CD14-positive monocyte (primary cell): ENCODE measurements around the gene PREX1. TPM values are rescaled to one million over a fixed set of nuclear protein-coding genes. Genes with fewer than 3 reads are reported as not detected.

ENCODE experiments used
- DNase-seq, 3 donors: peaks; one replicate each; pipeline ENCODE4 v3.0.0-alpha.2; 2011 to 2022
- H2AFZ ChIP-seq: 2 replicates; pipeline ENCODE4 v1.6.0; 2012; ENCODE audit warnings: mild to moderate bottlenecking, low read depth, low read length, inconsistent platforms; ENCODE audit not compliant: insufficient read depth, poor library complexity, severe bottlenecking
- H3K27ac ChIP-seq, 2 donors: 1 replicate in 1 of 2; 2 replicates in 1 of 2; pipeline ENCODE4 v1.5.1; 2012 to 2013; ENCODE audit warnings: low read length in 2 of 2, control low read depth in 1 of 2, inconsistent platforms in 1 of 2, low read depth in 1 of 2, mild to moderate bottlenecking in 1 of 2
- H3K27me3 ChIP-seq, 2 donors: one replicate each; pipeline versions ENCODE4 v1.6.0 to v1.6.1; 2011 to 2013; ENCODE audit warnings: low read length in 2 of 2; ENCODE audit not compliant: control insufficient read depth in 2 of 2, insufficient read depth in 2 of 2
- H3K36me3 ChIP-seq, 2 donors: replicated peaks in 1 of 2; 1 replicate in 1 of 2; 2 replicates in 1 of 2; pipeline versions ENCODE4 v1.5.1 to v1.6.1; 2012 to 2013; ENCODE audit warnings: low read length in 2 of 2, control low read depth in 1 of 2, inconsistent platforms in 1 of 2, mild to moderate bottlenecking in 1 of 2; ENCODE audit not compliant: insufficient read depth in 2 of 2, control insufficient read depth in 1 of 2
- H3K4me1 ChIP-seq, 2 donors: 1 replicate in 1 of 2; 2 replicates in 1 of 2; pipeline versions ENCODE4 v1.5.1 to v1.6.1; 2012 to 2013; ENCODE audit warnings: low read length in 2 of 2, control low read depth in 1 of 2, inconsistent platforms in 1 of 2, mild to moderate bottlenecking in 1 of 2, moderate library complexity in 1 of 2; ENCODE audit not compliant: insufficient read depth in 2 of 2, control insufficient read depth in 1 of 2
- H3K4me2 ChIP-seq: replicated peaks from 2 replicates; pipeline ENCODE3; 2012; ENCODE audit warnings: low read length, moderate library complexity, mild to moderate bottlenecking; ENCODE audit not compliant: poor library complexity, severe bottlenecking; ENCODE audit errors: extremely low read depth
- H3K4me3 ChIP-seq, 3 experiments: fragments of 200-600 bp in 1 of 3; sonication (generic) in 1 of 3; replicated peaks in 1 of 3; 1 replicate in 2 of 3; 2 replicates in 1 of 3; pipeline ENCODE4 v1.5.1; 2011 to 2013; ENCODE audit warnings: low read length in 3 of 3, mild to moderate bottlenecking in 3 of 3, control low read depth in 2 of 3, low read depth in 2 of 3, inconsistent platforms in 1 of 3, moderate library complexity in 1 of 3
- H3K79me2 ChIP-seq: 2 replicates; pipeline ENCODE4 v1.6.0; 2012; ENCODE audit warnings: mild to moderate bottlenecking, control low read depth, inconsistent platforms, low read length, moderate library complexity; ENCODE audit not compliant: insufficient read depth
- H3K9ac ChIP-seq: 2 replicates; pipeline ENCODE4 v1.6.0; 2017; ENCODE audit warnings: low read length, mild to moderate bottlenecking; ENCODE audit not compliant: insufficient read depth, poor library complexity, severe bottlenecking
- H3K9me3 ChIP-seq, 2 donors: replicated peaks in 1 of 2; 1 replicate in 1 of 2; 2 replicates in 1 of 2; pipeline versions ENCODE4 v1.5.1 to v1.6.1; 2012 to 2013; ENCODE audit warnings: low read length in 2 of 2, control low read depth in 1 of 2; ENCODE audit not compliant: control insufficient read depth in 1 of 2, insufficient read depth in 1 of 2
- H4K20me1 ChIP-seq: 2 replicates; pipeline ENCODE4 v1.6.0; 2012; ENCODE audit warnings: mild to moderate bottlenecking, low read length, control low read depth, moderate library complexity; ENCODE audit not compliant: insufficient read depth
- H3K27ac Mint-ChIP-seq, 7 donors: one replicate each; pipeline ENCODE4 v1.8.0; 2020; ENCODE audit warnings: mild to moderate bottlenecking in 7 of 7, mixed read lengths in 7 of 7, moderate library complexity in 6 of 7, inconsistent platforms in 2 of 7
- H3K27me3 Mint-ChIP-seq, 3 donors: one replicate each; pipeline ENCODE4 v1.8.0; 2021 to 2022; ENCODE audit warnings: low read depth in 3 of 3, mild to moderate bottlenecking in 3 of 3, mixed read lengths in 3 of 3, moderate library complexity in 3 of 3, inconsistent platforms in 1 of 3
- H3K36me3 Mint-ChIP-seq, 2 donors: one replicate each; pipeline ENCODE4 v1.8.0; 2020; ENCODE audit warnings: mixed read lengths in 2 of 2, inconsistent platforms in 1 of 2, mild to moderate bottlenecking in 1 of 2
- H3K4me1 Mint-ChIP-seq: one replicate; pipeline ENCODE4 v1.8.0; 2020; ENCODE audit warnings: mild to moderate bottlenecking, mixed read lengths
- H3K4me3 Mint-ChIP-seq, 2 donors: one replicate each; pipeline ENCODE4 v1.8.0; 2020; ENCODE audit warnings: mild to moderate bottlenecking in 2 of 2, mixed read lengths in 2 of 2, moderate library complexity in 1 of 2
- H3K9me3 Mint-ChIP-seq, 7 donors: one replicate each; pipeline ENCODE4 v1.8.0; 2020 to 2022; ENCODE audit warnings: mixed read lengths in 7 of 7, mild to moderate bottlenecking in 6 of 7, moderate library complexity in 6 of 7, inconsistent platforms in 2 of 7
- WGBS: methylation state at CpG from one replicate; pipeline ENCODE4 v1.1.5; 2013; ENCODE audit warnings: missing lambda C conversion rate; ENCODE audit not compliant: insufficient coverage; 5-methylcytosine and 5-hydroxymethylcytosine counted together
- intact Hi-C, 2 donors: fragments of 100-400 bp; cut with micrococcal nuclease; formaldehyde crosslinking; loops; one replicate each; pipeline versions ENCODE4 v1.15.0 to v1.15.1; 2023
- polyA plus RNA-seq, 3 donors: library from polyadenylated mRNA; depleted of rRNA in 1 of 3; unstranded in 2 of 3; stranded (reverse) in 1 of 3; fragments of 300-500 nt in 2 of 3; fragments of >200 nt in 1 of 3; fragmentation: Illumina TruSeq in 2 of 3; gene quantifications; 1 replicate in 2 of 3; 2 replicates in 1 of 3; pipeline ENCODE4 v1.2.3, GENCODE V29; 2012 to 2021
- TF ChIP-seq, protein P1 (sequence below): fragments of 200-600 bp; IDR thresholded peaks from one replicate; pipeline ENCODE4 v1.8.0; 2022; ENCODE audit warnings: antibody characterized with exemption, mild to moderate bottlenecking

PREX1 gene
- polyA plus RNA-seq, 3 donors, result 24.3 to 114 (median 27.5) TPM

DNA sequence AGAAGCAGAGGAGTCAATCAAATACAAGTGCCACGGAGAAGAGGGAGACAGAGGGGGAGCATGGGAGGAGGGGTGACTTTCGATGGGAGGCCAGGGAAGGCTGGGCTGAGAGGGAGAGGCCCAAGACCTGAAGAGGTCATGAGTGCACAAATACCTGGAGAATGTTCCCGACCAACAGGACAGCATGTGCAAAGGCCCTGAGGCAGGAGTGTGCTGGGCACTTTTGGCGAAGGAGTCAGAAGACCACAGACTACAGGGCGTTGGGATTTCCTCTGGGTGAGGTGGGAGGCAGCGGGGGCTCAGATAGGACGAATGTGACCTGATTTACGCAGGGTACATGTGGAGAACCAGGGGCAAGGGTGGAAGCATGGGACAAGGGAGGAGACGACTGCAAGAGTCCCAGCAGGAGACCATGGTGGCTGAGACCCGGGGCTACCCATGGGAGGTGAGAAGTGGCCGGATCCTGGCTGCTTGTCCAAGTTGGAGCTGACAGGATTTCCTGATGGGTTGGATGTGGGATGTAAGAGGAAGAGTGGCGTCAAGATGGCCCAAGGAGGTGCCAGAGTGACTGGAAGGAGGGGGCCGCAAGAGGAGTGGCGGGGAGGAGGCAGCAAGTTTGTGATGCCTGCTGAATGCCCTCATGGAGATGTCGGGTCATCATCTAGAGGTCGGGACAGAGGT, 23.4 kb downstream of the PREX1 start:
- Mint-ChIP-seq H3K9me3 (peaks cover 2 to 12% (median 6%) of the 10 kb centered on the region in 7 donors), H3K36me3 (peaks cover 39 to 73% of the 10 kb centered on the region in 2 donors), H3K4me3 (no peak overlapping the region), H3K4me1 (peaks cover 76% of the 10 kb centered on the region), H3K27me3 (peaks cover 0 to 2% (median 2%) of the 10 kb centered on the region in 3 donors), H3K27ac (peak overlapping the region; percentile 0 to 75 (median 61))
- Histone ChIP-seq H3K79me2 (peaks cover 100% of the 10 kb centered on the region), H3K9me3 (peaks cover 6% of the 10 kb centered on the region in 2 donors), H3K36me3 (peaks cover 9 to 52% of the 10 kb centered on the region in 2 donors), H3K4me2 (no peak overlapping the region), H3K27me3 (no peaks in the 10 kb centered on the region), H3K9ac (no peak overlapping the region), H4K20me1 (peaks cover 100% of the 10 kb centered on the region), H3K27ac (peak overlapping the region in 1 of 2 donors; percentile 66), H2AFZ (no peak overlapping the region), H3K4me1 (peaks cover 23 to 46% of the 10 kb centered on the region in 2 donors), H3K4me3 (no peak overlapping the region)
- 84% methylated on average over 14 of the region's 16 CpGs for WGBS
- no peak for DNase-seq
- TF ChIP-seq, protein P1, sequence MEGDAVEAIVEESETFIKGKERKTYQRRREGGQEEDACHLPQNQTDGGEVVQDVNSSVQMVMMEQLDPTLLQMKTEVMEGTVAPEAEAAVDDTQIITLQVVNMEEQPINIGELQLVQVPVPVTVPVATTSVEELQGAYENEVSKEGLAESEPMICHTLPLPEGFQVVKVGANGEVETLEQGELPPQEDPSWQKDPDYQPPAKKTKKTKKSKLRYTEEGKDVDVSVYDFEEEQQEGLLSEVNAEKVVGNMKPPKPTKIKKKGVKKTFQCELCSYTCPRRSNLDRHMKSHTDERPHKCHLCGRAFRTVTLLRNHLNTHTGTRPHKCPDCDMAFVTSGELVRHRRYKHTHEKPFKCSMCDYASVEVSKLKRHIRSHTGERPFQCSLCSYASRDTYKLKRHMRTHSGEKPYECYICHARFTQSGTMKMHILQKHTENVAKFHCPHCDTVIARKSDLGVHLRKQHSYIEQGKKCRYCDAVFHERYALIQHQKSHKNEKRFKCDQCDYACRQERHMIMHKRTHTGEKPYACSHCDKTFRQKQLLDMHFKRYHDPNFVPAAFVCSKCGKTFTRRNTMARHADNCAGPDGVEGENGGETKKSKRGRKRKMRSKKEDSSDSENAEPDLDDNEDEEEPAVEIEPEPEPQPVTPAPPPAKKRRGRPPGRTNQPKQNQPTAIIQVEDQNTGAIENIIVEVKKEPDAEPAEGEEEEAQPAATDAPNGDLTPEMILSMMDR, result no peak
- intact Hi-C loops, result no loop called here

DNA sequence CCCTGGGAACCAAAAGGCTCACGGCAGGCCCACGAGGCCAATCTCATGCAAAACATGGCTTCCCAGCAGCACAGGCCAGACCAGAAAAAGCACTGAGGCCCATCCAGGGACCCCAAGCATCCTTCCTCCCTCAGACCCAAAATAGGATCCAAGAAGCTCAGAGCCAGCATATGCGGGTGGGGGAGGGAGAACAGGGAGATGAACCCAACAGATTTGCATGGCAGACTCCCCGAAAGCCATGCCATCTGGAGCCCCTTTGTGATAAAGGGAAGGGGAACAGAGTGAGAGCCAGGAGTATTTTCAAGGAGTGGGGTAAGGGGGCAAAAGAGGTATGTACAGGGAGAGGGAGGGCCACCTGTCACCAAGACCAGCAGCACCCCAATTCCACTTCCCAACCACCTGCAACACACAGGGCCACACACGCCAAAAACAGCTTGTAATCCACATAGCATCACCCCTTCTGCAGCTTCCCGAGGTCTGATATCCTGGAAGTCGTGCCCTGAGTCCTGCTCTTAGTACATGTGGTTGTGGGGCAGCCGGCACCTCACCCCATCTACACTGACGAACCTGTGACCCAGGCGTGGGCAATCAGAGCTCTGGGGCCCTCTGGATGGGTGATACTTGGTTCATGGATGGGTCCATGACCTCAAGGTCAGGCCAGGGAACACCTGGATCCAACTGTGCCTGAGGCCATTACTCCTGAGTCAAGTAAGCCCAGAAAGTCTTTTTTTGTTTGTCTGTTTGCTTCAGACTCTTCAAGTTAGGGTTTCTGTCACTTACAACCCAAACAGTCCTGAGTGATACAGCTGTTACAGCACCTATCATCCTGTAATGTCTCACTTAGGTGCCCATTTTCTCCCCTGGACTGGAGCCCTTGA, 24.4 kb downstream of the PREX1 start:
- H3K9me3 Mint-ChIP-seq, result peaks cover 2 to 12% (median 6%) of the 10 kb centered on the region in 7 donors
- Histone ChIP-seq H3K4me1 (peaks cover 31 to 52% of the 10 kb centered on the region in 2 donors), H3K79me2 (peaks cover 100% of the 10 kb centered on the region), H3K27me3 (no peaks in the 10 kb centered on the region), H3K4me2 (no peak overlapping the region), H3K9me3 (peaks cover 6% of the 10 kb centered on the region in 2 donors), H3K9ac (no peak overlapping the region), H3K27ac (peak overlapping the region in 1 of 2 donors; percentile 42), H2AFZ (no peak overlapping the region), H3K4me3 (no peak overlapping the region), H3K36me3 (peaks cover 9 to 46% of the 10 kb centered on the region in 2 donors), H4K20me1 (peaks cover 100% of the 10 kb centered on the region)
- TF ChIP-seq, protein P1, result no peak
- peaks cover 79% of the 10 kb centered on the region for H3K4me1 Mint-ChIP-seq
- H3K27me3 Mint-ChIP-seq, result peaks cover 0 to 2% (median 2%) of the 10 kb centered on the region in 3 donors
- H3K27ac Mint-ChIP-seq, result peak overlapping the region in 5 of 7 donors; percentile 46 to 74 (median 63)
- 100% methylated on average over 3 of the region's 10 CpGs for WGBS
- H3K4me3 Mint-ChIP-seq, result no peak overlapping the region
- no peak for DNase-seq
- intact Hi-C loops, result no loop called here
- H3K36me3 Mint-ChIP-seq, result peaks cover 35 to 64% of the 10 kb centered on the region in 2 donors
